ENCODE data around the gene SAA2. TPM values are rescaled to one million over a fixed set of nuclear protein-coding genes. Genes with fewer than 3 reads are reported as not detected.

Gene SAA2
- total RNA-seq, result not detected in 2 replicates
- long read RNA-seq, result 0 reads

DNA sequence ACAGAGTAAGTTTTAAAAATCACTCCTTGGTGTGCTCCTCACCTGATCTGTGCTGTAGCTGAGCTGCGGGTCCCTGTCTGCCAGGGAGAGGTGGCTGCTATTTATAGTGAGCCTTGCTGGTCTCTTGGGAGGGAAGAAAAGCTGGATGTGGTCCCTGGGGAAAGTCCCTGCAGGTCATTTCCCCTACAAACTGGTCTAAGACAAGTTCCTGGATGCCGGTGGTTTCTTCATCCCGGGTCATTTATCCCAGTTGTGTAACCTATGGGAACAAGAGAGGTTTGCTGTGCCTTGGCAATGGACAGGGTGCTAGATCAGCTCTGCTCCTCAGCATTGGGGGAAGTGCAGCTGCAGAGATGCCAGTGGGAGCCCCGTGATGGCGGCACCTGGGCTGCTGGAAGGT lies at the start of gene SAA2:
Gene SAA2, minus strand, starts transcription at position 108 of the 400 bp plus-strand sequence. CDS start 657 bp downstream, outside the sequence.
- Mint-ChIP-seq H3K36me3 (ENCODE audit: insufficient read depth) (no peaks in the 10 kb centered on the region), H3K4me1 (ENCODE audit: low read depth) (no peaks in the 10 kb centered on the region), H3K27me3 (peaks cover 9% of the 10 kb centered on the region), H3K4me3 (ENCODE audit: low read depth) (no peak within 1 kb of the TSS), H3K9me3 (ENCODE audit: low read depth) (no peaks in the 10 kb centered on the region), H3K27ac (no peak within 1 kb of the TSS)
- DNase-seq (ENCODE audit: low spot score, unreplicated experiment), result no peak
- TF ChIP-seq, protein P1, sequence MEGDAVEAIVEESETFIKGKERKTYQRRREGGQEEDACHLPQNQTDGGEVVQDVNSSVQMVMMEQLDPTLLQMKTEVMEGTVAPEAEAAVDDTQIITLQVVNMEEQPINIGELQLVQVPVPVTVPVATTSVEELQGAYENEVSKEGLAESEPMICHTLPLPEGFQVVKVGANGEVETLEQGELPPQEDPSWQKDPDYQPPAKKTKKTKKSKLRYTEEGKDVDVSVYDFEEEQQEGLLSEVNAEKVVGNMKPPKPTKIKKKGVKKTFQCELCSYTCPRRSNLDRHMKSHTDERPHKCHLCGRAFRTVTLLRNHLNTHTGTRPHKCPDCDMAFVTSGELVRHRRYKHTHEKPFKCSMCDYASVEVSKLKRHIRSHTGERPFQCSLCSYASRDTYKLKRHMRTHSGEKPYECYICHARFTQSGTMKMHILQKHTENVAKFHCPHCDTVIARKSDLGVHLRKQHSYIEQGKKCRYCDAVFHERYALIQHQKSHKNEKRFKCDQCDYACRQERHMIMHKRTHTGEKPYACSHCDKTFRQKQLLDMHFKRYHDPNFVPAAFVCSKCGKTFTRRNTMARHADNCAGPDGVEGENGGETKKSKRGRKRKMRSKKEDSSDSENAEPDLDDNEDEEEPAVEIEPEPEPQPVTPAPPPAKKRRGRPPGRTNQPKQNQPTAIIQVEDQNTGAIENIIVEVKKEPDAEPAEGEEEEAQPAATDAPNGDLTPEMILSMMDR (IDR thresholded peaks at IDR 0.05; ENCODE audit: unreplicated experiment), result no peak

GRCh38 chr11:18295316-18295715 lies 46.8 kb upstream of the SAA2 start:
- Mint-ChIP-seq H3K4me1 (ENCODE audit: low read depth) (no peaks in the 10 kb centered on the region), H3K27me3 (no peaks in the 10 kb centered on the region), H3K27ac (no peak overlapping the region), H3K4me3 (ENCODE audit: low read depth) (no peak overlapping the region), H3K9me3 (ENCODE audit: low read depth) (no peaks in the 10 kb centered on the region), H3K36me3 (ENCODE audit: insufficient read depth) (peaks cover 19% of the 10 kb centered on the region)
- TF ChIP-seq, protein P1 (IDR thresholded peaks at IDR 0.05; ENCODE audit: unreplicated experiment), result no peak
- DNase-seq (ENCODE audit: low spot score, unreplicated experiment), result no peak

DNA sequence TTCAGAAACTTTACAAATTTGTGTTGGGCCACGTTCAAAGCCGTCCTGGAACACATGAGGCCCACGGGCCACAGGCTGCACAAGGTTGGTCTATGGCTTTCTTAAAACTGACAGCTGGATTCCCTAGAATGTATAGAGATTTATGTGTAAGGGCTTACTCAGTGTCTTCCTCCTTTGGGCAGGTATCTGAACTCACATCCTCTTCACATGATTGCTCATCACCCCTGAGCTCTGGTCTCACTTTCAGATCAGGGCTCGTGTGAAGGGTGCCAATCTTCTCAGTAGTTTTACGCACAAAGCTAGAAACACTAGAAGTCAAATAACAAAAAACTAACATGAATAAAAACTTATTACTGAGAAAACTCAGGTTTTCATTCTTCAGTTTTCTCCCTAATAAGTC lies 46.4 kb upstream of the SAA2 start:
- no peak for DNase-seq (ENCODE audit: low spot score, unreplicated experiment)
- TF ChIP-seq, protein P1 (IDR thresholded peaks at IDR 0.05; ENCODE audit: unreplicated experiment), result no peak
- Mint-ChIP-seq H3K27me3 (no peaks in the 10 kb centered on the region), H3K27ac (no peak overlapping the region), H3K9me3 (ENCODE audit: low read depth) (no peaks in the 10 kb centered on the region), H3K4me1 (ENCODE audit: low read depth) (no peaks in the 10 kb centered on the region), H3K4me3 (ENCODE audit: low read depth) (no peak overlapping the region), H3K36me3 (ENCODE audit: insufficient read depth) (peaks cover 18% of the 10 kb centered on the region)

DNA sequence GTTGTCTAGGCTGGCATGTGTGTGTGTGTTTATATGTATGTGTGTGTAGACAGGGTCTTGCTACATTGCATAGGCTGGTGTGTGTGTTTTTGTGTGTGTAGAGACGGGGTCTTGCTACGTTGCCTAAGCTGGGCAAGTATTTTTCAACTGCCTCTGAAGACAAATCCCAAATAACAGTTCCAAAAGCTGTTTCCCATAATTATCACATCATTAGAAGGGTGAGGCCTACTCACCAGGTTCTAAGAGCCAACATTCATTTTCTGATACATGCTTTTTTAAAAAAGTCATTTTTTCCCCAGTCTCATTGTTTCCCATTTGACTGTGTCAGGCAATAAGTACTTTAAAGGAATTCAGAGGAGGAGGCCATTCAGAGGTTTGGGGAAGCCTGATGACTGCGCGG lies 40.4 kb upstream of the SAA2 start:
- no peaks in the 10 kb centered on the region for H3K9me3 Mint-ChIP-seq (ENCODE audit: low read depth)
- TF ChIP-seq, protein P1 (IDR thresholded peaks at IDR 0.05; ENCODE audit: unreplicated experiment), result no peak
- no peaks in the 10 kb centered on the region for H3K27me3 Mint-ChIP-seq
- peak overlapping the region; percentile 22 for H3K27ac Mint-ChIP-seq
- DNase-seq (ENCODE audit: low spot score, unreplicated experiment), result no peak
- peaks cover 20% of the 10 kb centered on the region for H3K36me3 Mint-ChIP-seq (ENCODE audit: insufficient read depth)
- no peak overlapping the region for H3K4me3 Mint-ChIP-seq (ENCODE audit: low read depth)
- H3K4me1 Mint-ChIP-seq (ENCODE audit: low read depth), result no peaks in the 10 kb centered on the region

GRCh38 chr11:18285841-18286240 lies 37.4 kb upstream of the SAA2 start:
- DNase-seq (ENCODE audit: low spot score, unreplicated experiment), result no peak
- H3K9me3 Mint-ChIP-seq (ENCODE audit: low read depth), result no peaks in the 10 kb centered on the region
- H3K36me3 Mint-ChIP-seq (ENCODE audit: insufficient read depth), result peaks cover 18% of the 10 kb centered on the region
- H3K4me1 Mint-ChIP-seq (ENCODE audit: low read depth), result no peaks in the 10 kb centered on the region
- H3K27me3 Mint-ChIP-seq, result no peaks in the 10 kb centered on the region
- TF ChIP-seq, protein P1 (IDR thresholded peaks at IDR 0.05; ENCODE audit: unreplicated experiment), result no peak
- no peak overlapping the region for H3K4me3 Mint-ChIP-seq (ENCODE audit: low read depth)
- H3K27ac Mint-ChIP-seq, result no peak overlapping the region

Measured in progenitor cell of endocrine pancreas (in vitro differentiated cells).